Medulla oblongata (tissue), 1 donor: ENCODE results near the gene PRUNE2.

Experiments
- DNase-seq: peaks from one replicate; pipeline ENCODE4 v3.0.0-alpha.2; 2015; ENCODE audit errors: extremely low spot score

Gene PRUNE2

GRCh38 chr9:76571743-76572146, 334.2 kb downstream of the PRUNE2 start:
- DNase-seq, result no peak

GRCh38 chr9:76571288-76571687, 334.6 kb downstream of the PRUNE2 start:
- peak; percentile 31 for DNase-seq

DNA sequence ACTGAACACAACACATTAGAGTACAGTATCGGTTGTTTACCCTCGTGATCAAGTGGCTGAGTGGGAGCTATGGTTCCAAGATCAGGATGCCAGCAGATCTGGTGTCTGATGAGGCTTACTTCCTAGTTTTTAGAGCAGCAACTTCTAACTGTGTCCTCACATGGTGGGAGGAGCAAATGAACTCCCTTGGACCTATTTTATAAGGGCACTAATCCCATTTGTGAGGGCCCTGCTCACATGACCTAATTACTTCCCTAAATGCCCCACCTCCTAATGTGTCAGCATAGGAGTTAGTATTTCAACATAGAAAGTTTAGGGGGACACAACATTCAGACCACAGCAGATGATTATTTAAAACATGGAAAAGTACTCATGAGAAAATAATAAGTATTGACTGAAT, 335.1 kb downstream of the PRUNE2 start:
- DNase-seq, result no peak

DNA sequence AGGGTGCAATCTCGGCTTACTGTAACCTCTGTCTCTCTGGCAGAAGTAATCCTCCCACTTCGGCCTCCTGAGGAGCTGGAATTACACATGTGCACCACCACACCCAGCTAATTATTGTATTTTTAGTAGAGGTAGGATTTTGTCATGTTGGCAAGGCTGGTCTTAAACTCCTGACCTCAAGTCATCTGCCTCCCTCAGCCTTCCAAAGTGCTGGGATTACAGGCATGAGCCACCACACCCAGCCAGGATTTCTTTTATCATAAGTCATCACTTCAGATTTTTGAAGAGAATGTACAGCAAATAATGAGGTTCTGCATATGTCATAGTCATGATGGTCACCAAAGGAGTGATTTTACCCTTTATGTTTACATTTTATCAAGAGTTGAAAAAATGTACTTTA, 338.8 kb downstream of the PRUNE2 start:
- no peak for DNase-seq

- no peak for DNase-seq
Measured at GRCh38 chr9:76564297-76564696, 341.6 kb downstream of the PRUNE2 start.

DNA sequence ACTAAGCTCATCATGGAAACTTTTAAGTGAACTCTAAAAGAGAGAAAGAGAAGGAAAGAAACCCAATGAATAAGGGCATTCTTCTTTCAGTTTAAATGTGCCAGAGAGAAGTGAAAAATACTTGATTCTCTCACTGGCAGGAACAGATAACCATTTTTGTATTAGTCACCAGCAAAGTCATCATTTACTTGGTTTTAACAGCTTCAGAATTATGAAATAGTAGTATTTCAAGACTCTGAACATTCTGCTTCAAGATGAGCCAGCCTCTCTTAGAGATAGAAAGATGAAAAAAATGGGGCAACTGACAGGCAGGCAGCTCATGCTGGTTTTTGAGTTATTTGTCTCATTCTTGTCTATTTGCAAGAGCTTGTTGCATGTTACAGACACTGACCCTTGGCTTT, 343.4 kb downstream of the PRUNE2 start:
- peak; percentile 9 for DNase-seq

DNA sequence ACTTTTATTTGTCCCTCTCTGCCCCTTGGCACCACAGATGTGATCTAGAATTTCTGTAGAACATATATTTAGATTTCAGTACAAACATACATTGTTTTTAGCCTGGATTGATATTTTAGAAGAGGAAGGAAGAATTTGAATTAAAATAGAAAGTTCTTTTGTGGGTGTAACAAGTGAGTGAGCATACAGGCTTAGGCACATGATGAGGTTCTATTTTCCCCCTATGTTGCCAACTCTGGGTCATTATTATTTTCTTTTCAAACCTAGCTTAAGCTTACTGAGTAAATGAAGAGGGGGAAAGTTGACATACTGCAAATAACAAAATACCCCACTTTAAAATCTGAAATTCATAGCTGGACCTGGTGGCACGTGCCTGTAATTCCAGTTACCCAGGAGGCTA, 344.0 kb downstream of the PRUNE2 start:
- no peak for DNase-seq
